Panc1 (cell line): ENCODE results near the gene HARBI1. TPM values are rescaled to one million over a fixed set of nuclear protein-coding genes. Genes with fewer than 3 reads are reported as not detected.

Source experiments
- ATAC-seq: fragments of 200-7000 bp; cut with Tn5 transposase; 2 replicates; pipeline ENCODE4 v1.9.1; 2020; ENCODE audit warnings: mild to moderate bottlenecking, moderate library complexity
- BruUV-seq: library from RNA; stranded (reverse); fragments of 400-500 nt; replicated peaks from 2 replicates; lab custom pipeline; 2021; lab: Mats Ljungman, UMichigan
- CTCF ChIA-PET: fragments of 300-600 bp; sonication (Branson Sonifier 250); formaldehyde crosslinking; loops from one replicate; lab custom pipeline; 2022; ENCODE audit warnings: antibody characterized with exemption; lab: Charles Lee
- POLR2A ChIA-PET: fragments of 300-600 bp; sonication (Branson Sonifier 250); formaldehyde crosslinking; loops from one replicate; lab custom pipeline; 2022; ENCODE audit warnings: antibody characterized with exemption; lab: Charles Lee
- DNase-seq: peaks from one replicate; pipeline ENCODE4 v3.0.0-alpha.2; 2010; ENCODE audit warnings: low read depth, low spot score
- H3K27ac ChIP-seq: 2 replicates; pipeline ENCODE4 v1.5.1; 2011; ENCODE audit warnings: mild to moderate bottlenecking, low read length, inconsistent platforms
- H3K27me3 ChIP-seq: fragments of 200-500 bp; sonication (Bioruptor generic); 2 replicates; pipeline ENCODE4 v1.6.0; 2014; ENCODE audit warnings: low read length, inconsistent platforms; ENCODE audit not compliant: control insufficient read depth, insufficient read depth
- H3K36me3 ChIP-seq: fragments of 200-500 bp; sonication (Bioruptor generic); 2 replicates; pipeline ENCODE4 v1.5.1; 2014; ENCODE audit warnings: inconsistent platforms, mild to moderate bottlenecking, low read length, moderate library complexity; ENCODE audit not compliant: control insufficient read depth, insufficient read depth
- H3K4me1 ChIP-seq: 2 replicates; pipeline ENCODE4 v1.5.1; 2011; ENCODE audit warnings: inconsistent platforms, mild to moderate bottlenecking, low read length, moderate library complexity; ENCODE audit not compliant: control insufficient read depth, insufficient read depth
- H3K4me3 ChIP-seq, 2 experiments: 2 replicates each; pipeline ENCODE4 v1.5.1; 2011 to 2012; ENCODE audit warnings: low read depth in 2 of 2, low read length in 2 of 2, mild to moderate bottlenecking in 2 of 2, inconsistent platforms in 1 of 2, moderate library complexity in 1 of 2
- H3K9me3 ChIP-seq: fragments of 200-500 bp; sonication (Bioruptor generic); 2 replicates; pipeline ENCODE4 v1.5.1; 2014; ENCODE audit warnings: low read depth, mild to moderate bottlenecking, inconsistent platforms, low read length, moderate library complexity; ENCODE audit not compliant: control insufficient read depth, insufficient read depth
- POLR2AphosphoS5 ChIP-seq: IDR thresholded peaks from 2 replicates; pipeline ENCODE4 v1.6.1; 2012; ENCODE audit warnings: mild to moderate bottlenecking, low read depth, low read length, moderate library complexity
- SIN3A ChIP-seq: IDR thresholded peaks from 2 replicates; pipeline ENCODE4 v1.6.1; 2012; ENCODE audit warnings: low read depth, mild to moderate bottlenecking, low read length, moderate library complexity, borderline replicate concordance; ENCODE audit not compliant: insufficient read depth
- TCF7L2 ChIP-seq: IDR thresholded peaks from 2 replicates; pipeline ENCODE4 v1.6.1; 2011; ENCODE audit warnings: mild to moderate bottlenecking, low read depth, low read length, inconsistent platforms
- in situ Hi-C: cut with HindIII; loops from 2 replicates; pipeline ENCODE4 v1.10.0; 2016; ENCODE audit warnings: low sequenced_read_pairs, low pct_unique_long_range_greater_than_20kb
- intact Hi-C: fragments of 100-400 bp; cut with micrococcal nuclease; formaldehyde crosslinking; loops from one replicate; pipeline ENCODE4 v1.10.0; 2022; ENCODE audit not compliant: unreplicated experiment
- total RNA-seq: library from RNA; stranded (reverse); gene quantifications from one replicate; pipeline ENCODE4 v1.2.1, GENCODE V29; 2021; ENCODE audit not compliant: unreplicated experiment
- TF ChIP-seq, protein P1 (sequence below), 2 experiments: IDR thresholded peaks; 2 replicates each; pipeline ENCODE4 v1.6.1; 2011 to 2012; ENCODE audit warnings: low read depth in 2 of 2, control low read depth in 1 of 2, low read length in 1 of 2, mild to moderate bottlenecking in 1 of 2, moderate library complexity in 1 of 2; ENCODE audit not compliant: insufficient read depth in 1 of 2
- TF ChIP-seq, protein P2 (sequence below): fragments of 450-650 bp; IDR thresholded peaks from 2 replicates; pipeline ENCODE4 v1.5.1; 2017; ENCODE audit warnings: mild to moderate bottlenecking

The HARBI1 gene
- total RNA-seq, 1 experiment from 2014 or later: 6.4 TPM

DNA sequence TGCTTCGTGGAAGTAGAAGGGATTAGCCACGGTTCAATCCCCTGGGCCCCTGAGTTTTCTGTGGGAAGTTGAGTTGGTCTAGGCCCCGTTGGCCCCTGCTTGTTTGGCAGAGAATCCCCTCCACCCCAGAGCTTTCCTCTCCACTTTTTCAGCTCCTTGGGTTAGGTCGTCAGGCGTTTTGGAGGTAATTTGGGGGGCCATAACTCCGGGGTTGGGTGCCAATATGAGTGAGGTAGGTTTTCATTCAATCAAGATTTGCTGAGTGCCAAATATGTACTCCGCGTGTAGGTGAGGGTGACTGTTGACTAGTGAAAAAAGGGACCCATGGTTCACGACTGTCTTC is 916 bp upstream of the HARBI1 start:
- intact Hi-C loops (loop anchor here (5.0 kb wide), 1 partner anchor 66 kb away; no protein-coding TSS in a partner anchor), in situ Hi-C loops (no loop called here)
- H3K36me3 ChIP-seq: no peaks in the 10 kb centered on the region; the same call in 1 of the 2 replicates
- peak overlapping the region; percentile 96 for H3K27ac ChIP-seq
- no peak for DNase-seq
- ChIA-PET CTCF (no interaction called here), POLR2A (interaction anchor here (0.6 to 1.3 kb wide), 4 partner anchors 10 to 56 kb away, joined by 3 to 8 read pairs (median 5); no protein-coding TSS in a partner anchor)
- BruUV-seq: no TSS peak
- no peaks in the 10 kb centered on the region for H3K27me3 ChIP-seq
- peak overlapping the region; percentile 88 to 94 for H3K4me3 ChIP-seq
- no peaks in the 10 kb centered on the region for H3K9me3 ChIP-seq
- TF ChIP-seq TCF7L2 (no peak), SIN3A (no peak), POLR2AphosphoS5 (no peak)
- TF ChIP-seq, protein P1, sequence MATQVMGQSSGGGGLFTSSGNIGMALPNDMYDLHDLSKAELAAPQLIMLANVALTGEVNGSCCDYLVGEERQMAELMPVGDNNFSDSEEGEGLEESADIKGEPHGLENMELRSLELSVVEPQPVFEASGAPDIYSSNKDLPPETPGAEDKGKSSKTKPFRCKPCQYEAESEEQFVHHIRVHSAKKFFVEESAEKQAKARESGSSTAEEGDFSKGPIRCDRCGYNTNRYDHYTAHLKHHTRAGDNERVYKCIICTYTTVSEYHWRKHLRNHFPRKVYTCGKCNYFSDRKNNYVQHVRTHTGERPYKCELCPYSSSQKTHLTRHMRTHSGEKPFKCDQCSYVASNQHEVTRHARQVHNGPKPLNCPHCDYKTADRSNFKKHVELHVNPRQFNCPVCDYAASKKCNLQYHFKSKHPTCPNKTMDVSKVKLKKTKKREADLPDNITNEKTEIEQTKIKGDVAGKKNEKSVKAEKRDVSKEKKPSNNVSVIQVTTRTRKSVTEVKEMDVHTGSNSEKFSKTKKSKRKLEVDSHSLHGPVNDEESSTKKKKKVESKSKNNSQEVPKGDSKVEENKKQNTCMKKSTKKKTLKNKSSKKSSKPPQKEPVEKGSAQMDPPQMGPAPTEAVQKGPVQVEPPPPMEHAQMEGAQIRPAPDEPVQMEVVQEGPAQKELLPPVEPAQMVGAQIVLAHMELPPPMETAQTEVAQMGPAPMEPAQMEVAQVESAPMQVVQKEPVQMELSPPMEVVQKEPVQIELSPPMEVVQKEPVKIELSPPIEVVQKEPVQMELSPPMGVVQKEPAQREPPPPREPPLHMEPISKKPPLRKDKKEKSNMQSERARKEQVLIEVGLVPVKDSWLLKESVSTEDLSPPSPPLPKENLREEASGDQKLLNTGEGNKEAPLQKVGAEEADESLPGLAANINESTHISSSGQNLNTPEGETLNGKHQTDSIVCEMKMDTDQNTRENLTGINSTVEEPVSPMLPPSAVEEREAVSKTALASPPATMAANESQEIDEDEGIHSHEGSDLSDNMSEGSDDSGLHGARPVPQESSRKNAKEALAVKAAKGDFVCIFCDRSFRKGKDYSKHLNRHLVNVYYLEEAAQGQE (IDR thresholded peaks at IDR 0.05; ENCODE audit: insufficient read depth in 1 of 2, low read depth in 2 of 2, low read length in 1 of 2): no peak
- TF ChIP-seq, protein P2, sequence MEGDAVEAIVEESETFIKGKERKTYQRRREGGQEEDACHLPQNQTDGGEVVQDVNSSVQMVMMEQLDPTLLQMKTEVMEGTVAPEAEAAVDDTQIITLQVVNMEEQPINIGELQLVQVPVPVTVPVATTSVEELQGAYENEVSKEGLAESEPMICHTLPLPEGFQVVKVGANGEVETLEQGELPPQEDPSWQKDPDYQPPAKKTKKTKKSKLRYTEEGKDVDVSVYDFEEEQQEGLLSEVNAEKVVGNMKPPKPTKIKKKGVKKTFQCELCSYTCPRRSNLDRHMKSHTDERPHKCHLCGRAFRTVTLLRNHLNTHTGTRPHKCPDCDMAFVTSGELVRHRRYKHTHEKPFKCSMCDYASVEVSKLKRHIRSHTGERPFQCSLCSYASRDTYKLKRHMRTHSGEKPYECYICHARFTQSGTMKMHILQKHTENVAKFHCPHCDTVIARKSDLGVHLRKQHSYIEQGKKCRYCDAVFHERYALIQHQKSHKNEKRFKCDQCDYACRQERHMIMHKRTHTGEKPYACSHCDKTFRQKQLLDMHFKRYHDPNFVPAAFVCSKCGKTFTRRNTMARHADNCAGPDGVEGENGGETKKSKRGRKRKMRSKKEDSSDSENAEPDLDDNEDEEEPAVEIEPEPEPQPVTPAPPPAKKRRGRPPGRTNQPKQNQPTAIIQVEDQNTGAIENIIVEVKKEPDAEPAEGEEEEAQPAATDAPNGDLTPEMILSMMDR: no peak
- ATAC-seq: no peak
- peaks cover 19% of the 10 kb centered on the region for H3K4me1 ChIP-seq

DNA sequence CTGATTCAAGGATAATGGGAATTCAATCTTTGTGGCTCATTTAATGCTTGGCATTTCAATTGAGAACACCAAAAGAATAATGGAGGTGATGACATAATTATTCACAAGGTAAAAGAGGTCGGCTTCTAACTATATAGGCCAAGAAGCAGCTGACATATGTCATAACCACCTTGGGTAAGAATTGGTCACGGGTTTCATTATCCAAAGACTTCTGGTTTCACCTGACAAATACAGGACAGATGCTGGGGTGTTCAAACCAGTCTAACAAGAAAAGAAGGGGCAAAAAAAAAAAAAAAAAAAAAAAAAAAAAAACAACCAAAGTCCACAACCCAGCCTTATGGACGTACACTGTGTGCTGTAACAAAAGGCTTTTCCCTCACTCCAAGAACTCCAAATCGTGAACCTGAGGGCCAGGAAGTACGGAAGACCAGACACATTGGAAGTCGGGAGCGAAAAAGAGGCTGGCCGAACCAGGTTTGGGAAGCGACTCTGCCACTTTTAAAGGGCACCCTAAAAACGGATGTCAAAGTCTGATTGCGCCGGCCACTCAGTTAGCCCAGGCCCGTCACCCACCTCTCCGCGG is 385 bp downstream of the HARBI1 start:
- Histone ChIP-seq H3K36me3 (no peaks in the 10 kb centered on the region; the same call in 1 of the 2 replicates), H3K9me3 (no peaks in the 10 kb centered on the region), H3K27me3 (no peaks in the 10 kb centered on the region), H3K27ac (peak overlapping the region; percentile 96), H3K4me3 (peak overlapping the region; percentile 88 to 94), H3K4me1 (peaks cover 27% of the 10 kb centered on the region)
- DNase-seq: no peak
- TSS peak; percentile 96 for BruUV-seq
- intact Hi-C loops: loop anchor here (5.0 kb wide), 1 partner anchor 64 kb away; no protein-coding TSS in a partner anchor
- CTCF ChIA-PET: interaction anchor here (0.6 to 1.0 kb wide), 2 partner anchors 224 to 629 kb away, joined by 3 read pairs; no protein-coding TSS in a partner anchor
- peak; percentile 3; the same call in 1 of the 2 replicates for ATAC-seq
- in situ Hi-C loops: no loop called here
- POLR2A ChIA-PET: interaction anchor here (0.5 to 1.3 kb wide), 5 partner anchors 37 to 226 kb away, joined by 5 to 20 read pairs (median 8); no protein-coding TSS in a partner anchor
- TF ChIP-seq, protein P1 (IDR thresholded peaks at IDR 0.05; ENCODE audit: insufficient read depth in 1 of 2, low read depth in 2 of 2, low read length in 1 of 2): no peak
- TF ChIP-seq SIN3A (no peak), TCF7L2 (no peak), POLR2AphosphoS5 (no peak; the same call in 1 of the 2 replicates)
- TF ChIP-seq, protein P2: no peak
